Suprapubic skin (tissue), 4 donors: ENCODE measurements around the gene CTNND2.

ENCODE experiments used
- EP300 ChIP-seq: sonication (generic); formaldehyde crosslinking; IDR thresholded peaks from one replicate; pipeline ENCODE4 v1.6.1; 2017; ENCODE audit warnings: antibody characterized with exemption
- POLR2AphosphoS5 ChIP-seq, 3 donors: sonication (generic); formaldehyde crosslinking; IDR thresholded peaks; one replicate each; pipeline ENCODE4 v1.6.1; 2017; ENCODE audit warnings: antibody characterized with exemption in 3 of 3
- TF ChIP-seq, protein P1 (sequence below), 2 donors: fragments of 200-600 bp in 1 of 2; fragments of 450-650 bp in 1 of 2; sonication (generic) in 1 of 2; IDR thresholded peaks; one replicate each; pipeline ENCODE4 v1.5.1; 2016 to 2019; ENCODE audit warnings: antibody characterized with exemption in 2 of 2, mild to moderate bottlenecking in 1 of 2, moderate library complexity in 1 of 2

DNA sequence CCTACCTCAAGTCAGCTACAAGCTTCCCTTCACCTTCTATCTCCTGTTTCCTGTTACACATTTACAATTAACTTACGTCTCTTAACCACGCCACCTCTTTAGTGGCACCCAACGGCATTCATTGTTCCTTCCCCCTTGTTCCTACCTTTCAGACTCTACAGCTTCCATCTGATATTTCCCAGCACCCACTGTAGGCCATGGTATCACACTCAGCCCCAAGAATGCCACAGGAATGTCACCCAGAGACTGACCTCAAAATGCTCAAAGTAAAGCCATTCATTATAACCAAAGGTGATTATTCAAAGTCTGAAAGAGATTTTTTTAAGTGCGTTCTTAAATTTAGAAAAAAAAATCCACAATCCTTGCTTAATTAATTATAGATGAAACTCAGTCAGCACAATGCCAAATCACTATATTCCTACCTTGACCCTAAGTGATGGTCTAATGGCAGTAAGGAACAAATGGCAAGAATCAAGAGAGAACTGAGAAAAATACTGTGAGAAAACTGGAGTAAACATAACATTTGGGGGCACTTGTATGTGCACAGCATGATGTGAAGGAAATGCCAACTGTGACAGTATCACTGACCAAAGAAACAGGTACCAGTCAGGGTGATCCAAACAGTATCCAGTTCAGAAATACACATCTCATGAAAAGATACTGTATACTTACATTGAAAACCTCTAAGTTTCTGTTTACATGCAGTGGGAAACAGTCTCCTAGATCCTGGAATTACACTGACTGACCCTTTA is 52.1 kb downstream of the CTNND2 start:
- no peak for TF ChIP-seq POLR2AphosphoS5 (IDR thresholded peaks at IDR 0.05)
- TF ChIP-seq, protein P1, sequence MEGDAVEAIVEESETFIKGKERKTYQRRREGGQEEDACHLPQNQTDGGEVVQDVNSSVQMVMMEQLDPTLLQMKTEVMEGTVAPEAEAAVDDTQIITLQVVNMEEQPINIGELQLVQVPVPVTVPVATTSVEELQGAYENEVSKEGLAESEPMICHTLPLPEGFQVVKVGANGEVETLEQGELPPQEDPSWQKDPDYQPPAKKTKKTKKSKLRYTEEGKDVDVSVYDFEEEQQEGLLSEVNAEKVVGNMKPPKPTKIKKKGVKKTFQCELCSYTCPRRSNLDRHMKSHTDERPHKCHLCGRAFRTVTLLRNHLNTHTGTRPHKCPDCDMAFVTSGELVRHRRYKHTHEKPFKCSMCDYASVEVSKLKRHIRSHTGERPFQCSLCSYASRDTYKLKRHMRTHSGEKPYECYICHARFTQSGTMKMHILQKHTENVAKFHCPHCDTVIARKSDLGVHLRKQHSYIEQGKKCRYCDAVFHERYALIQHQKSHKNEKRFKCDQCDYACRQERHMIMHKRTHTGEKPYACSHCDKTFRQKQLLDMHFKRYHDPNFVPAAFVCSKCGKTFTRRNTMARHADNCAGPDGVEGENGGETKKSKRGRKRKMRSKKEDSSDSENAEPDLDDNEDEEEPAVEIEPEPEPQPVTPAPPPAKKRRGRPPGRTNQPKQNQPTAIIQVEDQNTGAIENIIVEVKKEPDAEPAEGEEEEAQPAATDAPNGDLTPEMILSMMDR (IDR thresholded peaks at IDR 0.05): no peak
- no peak for TF ChIP-seq EP300
